LHCN-M2 (cell line): Measurements from ENCODE around the gene SEMA4F. TPM values are rescaled to one million over a fixed set of nuclear protein-coding genes. Genes with fewer than 3 reads are reported as not detected.

Experiments
- DNase-seq: peaks from one replicate; pipeline ENCODE4 v3.0.0-alpha.2; 2012; ENCODE audit warnings: low read depth
- total RNA-seq: library from RNA; depleted of rRNA; stranded (reverse); fragments of >200 nt; gene quantifications from 2 replicates; pipeline ENCODE4 v1.2.3, GENCODE V29; 2014

The SEMA4F gene
- total RNA-seq, 1 experiment from 2014 or later: 8.8 TPM

GRCh38 chr2:74658516-74658915 lies 4.5 kb downstream of the SEMA4F start:
- peak; percentile 86 for DNase-seq

- DNase-seq: no peak
Measured at GRCh38 chr2:74659462-74659861, 5.4 kb downstream of the SEMA4F start.

GRCh38 chr2:74668087-74668486 lies 14.0 kb downstream of the SEMA4F start:
- DNase-seq: no peak

GRCh38 chr2:74670263-74670662 lies 16.2 kb downstream of the SEMA4F start:
- DNase-seq: no peak

- peak; percentile 34 for DNase-seq
Measured at GRCh38 chr2:74671479-74671878, 17.4 kb downstream of the SEMA4F start.

- no peak for DNase-seq
Measured at GRCh38 chr2:74673826-74674528, 19.9 kb downstream of the SEMA4F start.

GRCh38 chr2:74675090-74675489 lies 21.0 kb downstream of the SEMA4F start:
- no peak for DNase-seq

GRCh38 chr2:74676331-74676730 lies 22.3 kb downstream of the SEMA4F start:
- DNase-seq: no peak

- DNase-seq: no peak
Measured at GRCh38 chr2:74679615-74680014, 25.6 kb downstream of the SEMA4F start.

- no peak for DNase-seq
Measured at GRCh38 chr2:74682501-74682900, 28.5 kb downstream of the SEMA4F start.

- DNase-seq: peak; percentile 15
Measured at GRCh38 chr2:74685408-74685807, 31.4 kb downstream of the SEMA4F start.

- no peak for DNase-seq
Measured at GRCh38 chr2:74688881-74689280, 34.8 kb downstream of the SEMA4F start.

GRCh38 chr2:74689671-74690070 lies 35.6 kb downstream of the SEMA4F start:
- DNase-seq: no peak

- DNase-seq: peak; percentile 50
Measured at GRCh38 chr2:74690571-74690970, 36.5 kb downstream of the SEMA4F start.

- DNase-seq: no peak
Measured at GRCh38 chr2:74691929-74692328, 37.9 kb downstream of the SEMA4F start.

- DNase-seq: no peak
Measured at GRCh38 chr2:74693213-74693612, 39.2 kb downstream of the SEMA4F start.

- DNase-seq: no peak
Measured at GRCh38 chr2:74693668-74694067, 39.6 kb downstream of the SEMA4F start.

GRCh38 chr2:74694281-74694680 lies 40.2 kb downstream of the SEMA4F start:
- no peak for DNase-seq

GRCh38 chr2:74695663-74696062 lies 41.6 kb downstream of the SEMA4F start:
- no peak for DNase-seq

- peak; percentile 8 for DNase-seq
Measured at GRCh38 chr2:74696829-74697228, 42.8 kb downstream of the SEMA4F start.

GRCh38 chr2:74700643-74701372 lies 46.8 kb downstream of the SEMA4F start:
- DNase-seq: no peak

- DNase-seq: no peak
Measured at GRCh38 chr2:74702001-74702715, 48.1 kb downstream of the SEMA4F start.

- no peak for DNase-seq
Measured at GRCh38 chr2:74703373-74703772, 49.3 kb downstream of the SEMA4F start.
